ENCODE measurements around the gene LURAP1L.

- no peak for TF ChIP-seq GATA2 (IDR thresholded peaks at IDR 0.05; ENCODE audit: low read depth, low read length)
- TF ChIP-seq GATA3 (IDR thresholded peaks at IDR 0.05; ENCODE audit: low read depth, low read length) = no peak
These were observed 81.8 kb downstream of the LURAP1L start for GRCh38 chr9:12856603-12857002.

Measured in SH-SY5Y (cell line).